AG10803 (cell line): ENCODE results near the gene EN1.

Source experiments
- DNase-seq: peaks from one replicate; pipeline ENCODE4 v3.0.0; 2010; ENCODE audit warnings: low read depth
- H3K4me3 ChIP-seq: 2 replicates; pipeline ENCODE4 v1.5.1; 2011; ENCODE audit warnings: mild to moderate bottlenecking, low read length, control low read depth
- TF ChIP-seq, protein P1 (sequence below): conservative IDR thresholded peaks from 2 replicates; pipeline ENCODE4 v1.5.1; 2011; ENCODE audit warnings: mild to moderate bottlenecking, low read length, control low read depth, inconsistent platforms

The EN1 gene

GRCh38 chr2:118860506-118860905 is 13.1 kb upstream of the EN1 start:
- TF ChIP-seq, protein P1, sequence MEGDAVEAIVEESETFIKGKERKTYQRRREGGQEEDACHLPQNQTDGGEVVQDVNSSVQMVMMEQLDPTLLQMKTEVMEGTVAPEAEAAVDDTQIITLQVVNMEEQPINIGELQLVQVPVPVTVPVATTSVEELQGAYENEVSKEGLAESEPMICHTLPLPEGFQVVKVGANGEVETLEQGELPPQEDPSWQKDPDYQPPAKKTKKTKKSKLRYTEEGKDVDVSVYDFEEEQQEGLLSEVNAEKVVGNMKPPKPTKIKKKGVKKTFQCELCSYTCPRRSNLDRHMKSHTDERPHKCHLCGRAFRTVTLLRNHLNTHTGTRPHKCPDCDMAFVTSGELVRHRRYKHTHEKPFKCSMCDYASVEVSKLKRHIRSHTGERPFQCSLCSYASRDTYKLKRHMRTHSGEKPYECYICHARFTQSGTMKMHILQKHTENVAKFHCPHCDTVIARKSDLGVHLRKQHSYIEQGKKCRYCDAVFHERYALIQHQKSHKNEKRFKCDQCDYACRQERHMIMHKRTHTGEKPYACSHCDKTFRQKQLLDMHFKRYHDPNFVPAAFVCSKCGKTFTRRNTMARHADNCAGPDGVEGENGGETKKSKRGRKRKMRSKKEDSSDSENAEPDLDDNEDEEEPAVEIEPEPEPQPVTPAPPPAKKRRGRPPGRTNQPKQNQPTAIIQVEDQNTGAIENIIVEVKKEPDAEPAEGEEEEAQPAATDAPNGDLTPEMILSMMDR, result no peak
- no peak overlapping the region for H3K4me3 ChIP-seq
- no peak for DNase-seq

DNA sequence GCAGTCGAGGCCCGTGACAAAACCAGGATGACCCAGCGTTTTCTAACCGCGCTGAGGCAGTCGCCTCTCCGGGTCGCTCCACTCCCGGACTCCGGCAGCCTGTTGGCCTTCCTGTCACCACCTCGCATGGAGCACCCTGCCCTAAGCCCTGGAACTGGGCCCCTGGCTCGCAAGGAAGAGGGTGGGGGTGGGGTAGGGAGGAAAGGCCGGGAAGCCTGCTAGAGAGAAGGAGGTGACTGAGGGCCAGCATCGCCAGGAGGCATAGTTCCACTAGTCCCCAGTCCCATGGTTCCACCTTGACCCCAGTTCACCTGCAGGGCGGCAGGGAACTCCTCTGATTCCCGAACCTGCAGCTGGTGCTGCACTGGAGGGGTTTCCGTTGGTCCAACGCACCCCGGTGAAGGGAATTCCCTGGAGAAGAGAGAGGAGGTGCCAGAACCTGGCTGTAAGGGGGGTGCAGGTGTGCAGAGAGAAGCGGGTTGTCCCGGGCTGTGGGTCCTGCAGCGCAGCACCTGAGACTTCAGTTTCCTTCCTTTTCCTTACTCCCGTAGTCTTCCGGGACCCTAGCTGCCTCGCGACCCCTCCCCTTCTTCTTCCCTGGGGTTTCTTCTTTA is 11.8 kb upstream of the EN1 start:
- no peak overlapping the region for H3K4me3 ChIP-seq
- DNase-seq, result no peak
- TF ChIP-seq, protein P1, result no peak

DNA sequence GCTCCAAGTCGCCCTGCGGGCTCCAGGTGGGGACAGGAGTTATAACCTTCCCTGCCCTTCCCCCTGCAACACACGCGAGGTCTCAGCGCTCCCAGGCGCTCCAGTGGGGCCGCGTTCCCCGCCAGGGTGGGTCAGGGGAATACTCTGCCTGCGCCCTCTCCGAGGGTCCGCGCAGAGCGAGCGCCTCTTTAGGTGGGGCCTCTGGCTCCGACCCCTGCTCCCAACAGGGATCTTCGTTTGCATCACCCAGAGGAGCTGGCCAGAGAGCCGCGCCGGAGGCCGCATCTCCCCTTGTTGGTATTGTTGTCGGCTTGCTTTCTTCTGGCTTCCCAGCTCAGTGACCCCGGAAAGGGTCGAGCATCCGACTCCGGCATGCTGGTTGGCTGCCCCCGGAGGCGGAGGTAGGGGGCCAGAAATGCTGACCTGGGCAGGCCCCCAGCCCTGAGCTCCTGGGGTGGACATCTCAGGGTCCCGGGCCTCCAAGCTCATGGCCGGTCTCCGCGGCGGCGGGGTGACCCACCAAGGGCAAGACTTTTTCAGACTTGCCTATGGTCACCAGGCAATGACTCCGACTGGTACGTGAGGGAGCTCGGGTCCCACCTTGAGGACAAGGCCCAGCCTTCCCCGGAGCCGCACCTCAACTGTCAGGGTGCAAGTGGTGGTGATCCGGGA is 11.2 kb upstream of the EN1 start:
- H3K4me3 ChIP-seq, result no peak overlapping the region
- TF ChIP-seq, protein P1, result no peak
- no peak for DNase-seq

- no peak overlapping the region for H3K4me3 ChIP-seq
- TF ChIP-seq, protein P1, result no peak
- no peak for DNase-seq
Measured at GRCh38 chr2:118857677-118858484, 10.4 kb upstream of the EN1 start.

GRCh38 chr2:118856978-118857676 is 9.7 kb upstream of the EN1 start:
- TF ChIP-seq, protein P1, result no peak
- DNase-seq, result no peak
- no peak overlapping the region for H3K4me3 ChIP-seq

DNA sequence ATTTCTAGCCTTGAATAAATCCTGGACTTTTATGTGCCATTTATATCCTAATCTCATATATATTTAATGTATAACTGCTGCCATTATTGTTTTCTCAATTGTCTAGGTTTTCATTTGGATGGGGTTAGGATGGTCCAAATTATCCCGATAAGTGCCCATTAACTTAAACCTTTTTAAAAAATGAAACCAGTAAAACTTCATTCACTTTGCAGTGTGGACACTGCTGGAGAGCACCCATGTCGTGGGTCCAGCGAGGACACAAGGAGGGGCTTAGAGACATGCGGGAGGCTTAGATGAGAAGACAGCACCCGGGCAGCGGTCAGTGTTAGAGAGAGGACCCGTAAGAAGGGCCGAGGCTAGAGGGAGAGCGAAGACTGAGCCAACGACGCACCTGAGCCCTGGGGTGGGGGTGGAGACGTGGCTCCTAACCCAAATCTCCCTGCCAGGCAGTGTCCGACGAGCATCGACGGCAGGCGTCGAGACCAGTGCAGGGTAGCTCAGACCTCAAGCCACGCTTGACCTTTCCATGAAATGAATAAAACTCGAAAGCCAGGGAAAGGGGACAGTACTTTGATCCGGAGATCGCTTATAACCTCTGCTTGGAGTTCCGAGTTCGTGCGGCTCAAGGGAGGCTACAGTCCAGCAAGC is 9.0 kb upstream of the EN1 start:
- TF ChIP-seq, protein P1, result no peak
- no peak for DNase-seq
- no peak overlapping the region for H3K4me3 ChIP-seq
